GM12878 (cell line): Measurements from ENCODE around the gene SLC12A5.

Source experiments
- CREB1 ChIP-seq: IDR thresholded peaks from 2 replicates; pipeline ENCODE4 v1.6.1; 2012; ENCODE audit warnings: low read depth, mild to moderate bottlenecking, inconsistent platforms
- CTCF ChIP-seq, 3 experiments: IDR thresholded peaks in 2 of 3; conservative IDR thresholded peaks in 1 of 3; 2 replicates each; pipeline ENCODE4 v1.5.1; 2011; ENCODE audit warnings: low read depth in 3 of 3, low read length in 3 of 3, mild to moderate bottlenecking in 3 of 3, control low read depth in 2 of 3, moderate library complexity in 2 of 3, inconsistent platforms in 1 of 3, mixed read lengths in 1 of 3; ENCODE audit not compliant: control insufficient read depth in 2 of 3, insufficient read depth in 1 of 3; ENCODE audit errors: extremely low read depth in 1 of 3
- EP300 ChIP-seq, 2 experiments: fragments of 150-350 bp in 1 of 2; IDR thresholded peaks; 2 replicates each; pipeline ENCODE4 v1.6.1; 2011 to 2012; ENCODE audit warnings: low read depth in 2 of 2, low read length in 2 of 2, borderline replicate concordance in 1 of 2, improper control_type of control experiment in 1 of 2, inconsistent platforms in 1 of 2; ENCODE audit not compliant: control insufficient read depth in 1 of 2
- MAX ChIP-seq: IDR thresholded peaks from 2 replicates; pipeline ENCODE4 v1.6.1; 2012; ENCODE audit warnings: low read depth, low read length, improper control_type of control experiment
- NFIC ChIP-seq: IDR thresholded peaks from 2 replicates; pipeline ENCODE4 v1.6.1; 2012; ENCODE audit warnings: low read depth, mild to moderate bottlenecking, inconsistent platforms, low read length, moderate library complexity
- PBX3 ChIP-seq: IDR thresholded peaks from 2 replicates; pipeline ENCODE4 v1.6.1; 2011; ENCODE audit warnings: mild to moderate bottlenecking, low read depth, low read length, moderate library complexity; ENCODE audit not compliant: insufficient replicate concordance
- RFX5 ChIP-seq: IDR thresholded peaks from 2 replicates; pipeline ENCODE4 v1.6.1; 2011; ENCODE audit warnings: low read depth, low read length, improper control_type of control experiment
- SIN3A ChIP-seq: IDR thresholded peaks from 2 replicates; pipeline ENCODE4 v1.6.1; 2012; ENCODE audit warnings: low read depth, low read length, improper control_type of control experiment
- SP1 ChIP-seq: IDR thresholded peaks from one replicate; pipeline ENCODE4 v1.6.1; 2011; ENCODE audit warnings: low read depth, low read length
- STAT3 ChIP-seq: IDR thresholded peaks from 2 replicates; pipeline ENCODE4 v1.6.1; 2011; ENCODE audit warnings: low read depth, low read length, improper control_type of control experiment
- TAF1 ChIP-seq: IDR thresholded peaks from 2 replicates; pipeline ENCODE4 v1.6.1; 2011; ENCODE audit warnings: mild to moderate bottlenecking, low read depth, low read length, borderline replicate concordance
- ZBTB33 ChIP-seq: fragments of 450-650 bp; IDR thresholded peaks from 2 replicates; pipeline ENCODE4 v1.6.1; 2017; ENCODE audit warnings: mild to moderate bottlenecking
- ZNF592 ChIP-seq: fragments of 450-650 bp; IDR thresholded peaks from 2 replicates; pipeline ENCODE4 v1.6.1; 2017; ENCODE audit warnings: mild to moderate bottlenecking, moderate library complexity

- TF ChIP-seq STAT3: no peak
- TF ChIP-seq SIN3A: no peak
- no peak for TF ChIP-seq PBX3
- TF ChIP-seq NFIC: no peak
- TF ChIP-seq ZNF592: no peak
- no peak for TF ChIP-seq CREB1
- no peak for TF ChIP-seq RFX5
- no peak for TF ChIP-seq ZBTB33
- no peak for TF ChIP-seq MAX
- TF ChIP-seq CTCF (IDR thresholded peaks at IDR 0.05 in 2 of 3, conservative IDR thresholded peaks at IDR 0.05 in 1 of 3; ENCODE audit: control insufficient read depth in 2 of 3, extremely low read depth in 1 of 3, insufficient read depth in 1 of 3, low read depth in 3 of 3, low read length in 3 of 3): no peak
- no peak for TF ChIP-seq SP1
- no peak for TF ChIP-seq EP300 (IDR thresholded peaks at IDR 0.05; ENCODE audit: borderline replicate concordance in 1 of 2, control insufficient read depth in 1 of 2, low read depth in 2 of 2, low read length in 2 of 2)
- TF ChIP-seq TAF1: no peak
Measured at GRCh38 chr20:46063652-46064054, 34.6 kb downstream of the SLC12A5 start.
